K562 (cell line): Measurements from ENCODE around the gene TRIM31. TPM values are rescaled to one million over a fixed set of nuclear protein-coding genes. Genes with fewer than 3 reads are reported as not detected.

Source experiments
- EP300 ChIP-seq: IDR thresholded peaks from 2 replicates; pipeline ENCODE4 v1.6.1; 2012; ENCODE audit warnings: low read length, improper control_type of control experiment
- FOXA3 ChIP-seq, 2 experiments: fragments of 450-650 bp in 1 of 2; sonication (generic) in 1 of 2; formaldehyde crosslinking; IDR thresholded peaks in 1 of 2; conservative IDR thresholded peaks in 1 of 2; 2 replicates each; pipeline versions ENCODE4 v1.4.0 to v1.8.0; 2020 to 2022; ENCODE audit warnings: mild to moderate bottlenecking in 2 of 2, missing genetic modification reagents in 1 of 2
- GTF2E2 ChIP-seq: fragments of 200-800 bp; sonication (Bioruptor generic); IDR thresholded peaks from 2 replicates; pipeline ENCODE4 v1.6.1; 2016; ENCODE audit warnings: missing genetic modification characterization, missing compliant biosample characterization
- HNRNPK ChIP-seq: fragments of 200-400 bp; formaldehyde crosslinking; IDR thresholded peaks from one replicate; pipeline ENCODE4 v1.6.1; 2018; ENCODE audit warnings: mild to moderate bottlenecking, low read depth, low read length; ENCODE audit not compliant: poor library complexity, severe bottlenecking
- LEF1 ChIP-seq: fragments of 450-650 bp; IDR thresholded peaks from 2 replicates; pipeline ENCODE4 v1.6.1; 2016; ENCODE audit warnings: mild to moderate bottlenecking
- MTA3 ChIP-seq: fragments of 450-650 bp; formaldehyde crosslinking; IDR thresholded peaks from 2 replicates; pipeline ENCODE4 v1.6.1; 2017; ENCODE audit warnings: mild to moderate bottlenecking, borderline replicate concordance
- PHTF2 ChIP-seq: fragments of 250-450 bp; sonication (Bioruptor Pico); IDR thresholded peaks from 2 replicates; pipeline ENCODE4 v1.5.0; 2021; ENCODE audit warnings: mild to moderate bottlenecking
- PPARD ChIP-seq: fragments of 250-450 bp; sonication (Bioruptor Pico); IDR thresholded peaks from 2 replicates; pipeline ENCODE4 v1.8.0; 2022; ENCODE audit warnings: inconsistent platforms, mild to moderate bottlenecking, moderate library complexity
- RBM39 ChIP-seq: fragments of 200-400 bp; formaldehyde crosslinking; optimal IDR thresholded peaks from 2 replicates; pipeline ENCODE3; 2018; ENCODE audit warnings: low read depth, low read length
- TAF7 ChIP-seq: fragments of 450-650 bp; IDR thresholded peaks from 2 replicates; pipeline ENCODE4 v1.6.1; 2016; ENCODE audit warnings: missing genetic modification characterization, missing compliant biosample characterization
- TFAM ChIP-seq: fragments of 250-450 bp; sonication (Bioruptor Pico); conservative IDR thresholded peaks from 2 replicates; pipeline ENCODE4 v1.5.0; 2021; ENCODE audit warnings: mild to moderate bottlenecking, moderate library complexity
- TOE1 ChIP-seq, 2 experiments: fragments of 450-650 bp in 1 of 2; sonication (generic) in 1 of 2; formaldehyde crosslinking in 1 of 2; IDR thresholded peaks; 2 replicates each; pipeline versions ENCODE4 v1.7.1 to v1.8.0; 2016 to 2022; ENCODE audit warnings: borderline replicate concordance in 2 of 2, mild to moderate bottlenecking in 2 of 2, antibody characterized with exemption in 1 of 2, inconsistent platforms in 1 of 2, low read depth in 1 of 2, missing genetic modification reagents in 1 of 2, moderate library complexity in 1 of 2
- ZFP36 ChIP-seq: fragments of 150-350 bp; IDR thresholded peaks from 2 replicates; pipeline ENCODE4 v1.6.1; 2018; ENCODE audit warnings: low read length, low read depth; ENCODE audit not compliant: partially characterized antibody
- ZNF24 ChIP-seq: fragments of 450-650 bp; IDR thresholded peaks from 2 replicates; pipeline ENCODE4 v1.6.1; 2016
- ZSCAN32 ChIP-seq: fragments of 450-650 bp; formaldehyde crosslinking; IDR thresholded peaks from 2 replicates; pipeline ENCODE4 v1.4.0; 2020; ENCODE audit warnings: mild to moderate bottlenecking, moderate library complexity
- polyA plus RNA-seq, 8 experiments: library from polyadenylated mRNA; depleted of rRNA in 4 of 8; stranded (reverse) in 5 of 8; unstranded in 3 of 8; fragments of >200 nt; fragmentation: Nextera tagmentation in 2 of 8; fragmentation: Illumina TruSeq in 1 of 8; extraction: Ambion mirVana in 2 of 8; extraction: Trizol in 1 of 8; gene quantifications; 2 replicates each; pipeline versions ENCODE4 v1.2.1 to v1.2.3, GENCODE V29; 2011 to 2014; ENCODE audit warnings: inconsistent platforms in 1 of 8, missing spikeins in 1 of 8
- total RNA-seq, 7 experiments: library from RNA; depleted of rRNA in 6 of 7; stranded (reverse); fragments of >200 nt in 6 of 7; fragmentation: Illumina TruSeq in 2 of 7; extraction: Trizol in 2 of 7; gene quantifications; 2 replicates each; pipeline versions ENCODE4 v1.2.1 to v1.2.3, GENCODE V29; 2011 to 2021; ENCODE audit warnings: low replicate concordance in 1 of 7
- TF ChIP-seq, protein P1 (sequence below): fragments of 250-450 bp; sonication (Bioruptor Pico); IDR thresholded peaks from 2 replicates; pipeline ENCODE4 v1.5.0; 2020; ENCODE audit warnings: mild to moderate bottlenecking
- TF ChIP-seq, protein P2 (sequence below): fragments of 450-650 bp; IDR thresholded peaks from 2 replicates; pipeline ENCODE4 v1.6.1; 2014; ENCODE audit warnings: low read depth, mild to moderate bottlenecking, moderate library complexity, borderline replicate concordance
- TF ChIP-seq, protein P3 (sequence below): fragments of 250-450 bp; sonication (Bioruptor Pico); IDR thresholded peaks from 2 replicates; pipeline ENCODE4 v1.4.0; 2020; ENCODE audit warnings: mild to moderate bottlenecking
- TF ChIP-seq, protein P4 (sequence below): IDR thresholded peaks from 3 replicates; pipeline ENCODE4 v1.6.1; 2011; ENCODE audit warnings: borderline replicate concordance, mild to moderate bottlenecking, moderate library complexity; ENCODE audit not compliant: insufficient read length; ENCODE audit errors: extremely low read depth

Gene TRIM31
- total and polyA plus RNA-seq, 9 of the 15 experiments (the other 6 are each of a cell fraction or from before 2014, with no cell fraction given) = not detected

DNA sequence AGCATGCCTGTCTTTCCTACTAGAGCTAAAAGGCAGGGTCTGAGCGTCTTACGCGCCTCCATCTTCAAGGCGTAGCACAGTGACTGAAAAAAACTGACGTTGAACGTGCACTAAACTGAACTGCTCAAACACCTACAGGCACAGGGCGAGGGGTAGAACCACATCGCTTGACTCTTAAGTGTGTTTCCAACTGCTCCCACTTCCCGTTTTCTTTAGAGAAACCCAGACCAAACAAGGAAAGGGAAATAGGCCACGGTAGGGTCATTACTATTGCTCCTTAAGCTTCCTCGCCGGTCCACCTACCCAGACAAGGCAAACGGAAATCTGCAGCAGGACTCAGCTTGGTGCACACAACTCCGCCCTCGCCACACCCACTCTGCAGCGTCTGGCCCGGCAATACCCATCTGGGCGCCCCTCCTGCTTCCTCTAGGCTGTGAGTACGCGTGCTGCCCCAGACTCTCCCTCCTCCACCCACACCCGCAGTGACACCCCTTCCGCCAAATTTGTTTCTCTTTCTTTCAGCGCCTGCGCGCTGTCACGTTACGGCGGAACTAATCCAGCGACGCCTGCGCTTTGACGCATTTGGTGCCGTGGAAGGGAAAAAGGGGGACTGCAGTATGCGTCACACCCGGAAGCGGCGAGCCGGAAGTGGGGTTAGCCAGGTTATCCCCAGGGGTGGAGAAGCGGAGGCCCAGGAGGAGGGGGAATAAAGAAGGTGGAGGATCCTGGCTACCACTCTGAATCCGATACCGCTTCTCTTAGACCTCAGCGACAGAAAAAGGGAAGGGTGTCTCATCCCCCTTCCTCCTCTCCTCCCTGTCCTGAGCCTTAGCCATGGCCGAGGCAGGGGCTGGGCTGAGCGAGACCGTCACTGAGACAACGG, 46.1 kb downstream of the TRIM31 start, which contains the start of gene PPP1R11 (continued):
- TF ChIP-seq, protein P1, sequence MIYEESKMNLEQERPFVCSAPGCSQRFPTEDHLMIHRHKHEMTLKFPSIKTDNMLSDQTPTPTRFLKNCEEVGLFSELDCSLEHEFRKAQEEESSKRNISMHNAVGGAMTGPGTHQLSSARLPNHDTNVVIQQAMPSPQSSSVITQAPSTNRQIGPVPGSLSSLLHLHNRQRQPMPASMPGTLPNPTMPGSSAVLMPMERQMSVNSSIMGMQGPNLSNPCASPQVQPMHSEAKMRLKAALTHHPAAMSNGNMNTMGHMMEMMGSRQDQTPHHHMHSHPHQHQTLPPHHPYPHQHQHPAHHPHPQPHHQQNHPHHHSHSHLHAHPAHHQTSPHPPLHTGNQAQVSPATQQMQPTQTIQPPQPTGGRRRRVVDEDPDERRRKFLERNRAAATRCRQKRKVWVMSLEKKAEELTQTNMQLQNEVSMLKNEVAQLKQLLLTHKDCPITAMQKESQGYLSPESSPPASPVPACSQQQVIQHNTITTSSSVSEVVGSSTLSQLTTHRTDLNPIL (CRISPR knock-in tag) = peak; percentile 0; the same call in 1 of the 2 replicates
- TF ChIP-seq ZNF24 = 0 out of 2 replicates have a peak, but pooled peaks have one; percentile 19
- TF ChIP-seq RBM39 = no peak
- TF ChIP-seq FOXA3 (CRISPR knock-in tag; conservative IDR thresholded peaks at IDR 0.05 in 1 of 2, IDR thresholded peaks at IDR 0.05 in 1 of 2) = no peak
- no peak for TF ChIP-seq PHTF2
- peak; percentile 14 for TF ChIP-seq ZFP36
- no peak for TF ChIP-seq HNRNPK
- TF ChIP-seq GTF2E2 = peak; percentile 71; the same call in 1 of the 2 replicates
- TF ChIP-seq TFAM (CRISPR knock-in tag) = no peak
- no peak for TF ChIP-seq PPARD (CRISPR knock-in tag)
- TF ChIP-seq, protein P2, sequence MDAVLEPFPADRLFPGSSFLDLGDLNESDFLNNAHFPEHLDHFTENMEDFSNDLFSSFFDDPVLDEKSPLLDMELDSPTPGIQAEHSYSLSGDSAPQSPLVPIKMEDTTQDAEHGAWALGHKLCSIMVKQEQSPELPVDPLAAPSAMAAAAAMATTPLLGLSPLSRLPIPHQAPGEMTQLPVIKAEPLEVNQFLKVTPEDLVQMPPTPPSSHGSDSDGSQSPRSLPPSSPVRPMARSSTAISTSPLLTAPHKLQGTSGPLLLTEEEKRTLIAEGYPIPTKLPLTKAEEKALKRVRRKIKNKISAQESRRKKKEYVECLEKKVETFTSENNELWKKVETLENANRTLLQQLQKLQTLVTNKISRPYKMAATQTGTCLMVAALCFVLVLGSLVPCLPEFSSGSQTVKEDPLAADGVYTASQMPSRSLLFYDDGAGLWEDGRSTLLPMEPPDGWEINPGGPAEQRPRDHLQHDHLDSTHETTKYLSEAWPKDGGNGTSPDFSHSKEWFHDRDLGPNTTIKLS = peak; percentile 77
- peak; percentile 63; the same call in 1 of the 2 replicates for TF ChIP-seq TOE1 (IDR thresholded peaks at IDR 0.05; ENCODE audit: borderline replicate concordance)
- TF ChIP-seq TOE1 (CRISPR knock-in tag; IDR thresholded peaks at IDR 0.05; ENCODE audit: borderline replicate concordance, low read depth) = 0 out of 2 replicates have a peak, but pooled peaks have one; percentile 71
- no peak; the same call in 1 of the 2 replicates for TF ChIP-seq LEF1
- TF ChIP-seq, protein P3, sequence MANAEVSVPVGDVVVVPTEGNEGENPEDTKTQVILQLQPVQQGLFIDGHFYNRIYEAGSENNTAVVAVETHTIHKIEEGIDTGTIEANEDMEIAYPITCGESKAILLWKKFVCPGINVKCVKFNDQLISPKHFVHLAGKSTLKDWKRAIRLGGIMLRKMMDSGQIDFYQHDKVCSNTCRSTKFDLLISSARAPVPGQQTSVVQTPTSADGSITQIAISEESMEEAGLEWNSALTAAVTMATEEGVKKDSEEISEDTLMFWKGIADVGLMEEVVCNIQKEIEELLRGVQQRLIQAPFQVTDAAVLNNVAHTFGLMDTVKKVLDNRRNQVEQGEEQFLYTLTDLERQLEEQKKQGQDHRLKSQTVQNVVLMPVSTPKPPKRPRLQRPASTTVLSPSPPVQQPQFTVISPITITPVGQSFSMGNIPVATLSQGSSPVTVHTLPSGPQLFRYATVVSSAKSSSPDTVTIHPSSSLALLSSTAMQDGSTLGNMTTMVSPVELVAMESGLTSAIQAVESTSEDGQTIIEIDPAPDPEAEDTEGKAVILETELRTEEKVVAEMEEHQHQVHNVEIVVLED = peak; percentile 88
- TF ChIP-seq, protein P4, sequence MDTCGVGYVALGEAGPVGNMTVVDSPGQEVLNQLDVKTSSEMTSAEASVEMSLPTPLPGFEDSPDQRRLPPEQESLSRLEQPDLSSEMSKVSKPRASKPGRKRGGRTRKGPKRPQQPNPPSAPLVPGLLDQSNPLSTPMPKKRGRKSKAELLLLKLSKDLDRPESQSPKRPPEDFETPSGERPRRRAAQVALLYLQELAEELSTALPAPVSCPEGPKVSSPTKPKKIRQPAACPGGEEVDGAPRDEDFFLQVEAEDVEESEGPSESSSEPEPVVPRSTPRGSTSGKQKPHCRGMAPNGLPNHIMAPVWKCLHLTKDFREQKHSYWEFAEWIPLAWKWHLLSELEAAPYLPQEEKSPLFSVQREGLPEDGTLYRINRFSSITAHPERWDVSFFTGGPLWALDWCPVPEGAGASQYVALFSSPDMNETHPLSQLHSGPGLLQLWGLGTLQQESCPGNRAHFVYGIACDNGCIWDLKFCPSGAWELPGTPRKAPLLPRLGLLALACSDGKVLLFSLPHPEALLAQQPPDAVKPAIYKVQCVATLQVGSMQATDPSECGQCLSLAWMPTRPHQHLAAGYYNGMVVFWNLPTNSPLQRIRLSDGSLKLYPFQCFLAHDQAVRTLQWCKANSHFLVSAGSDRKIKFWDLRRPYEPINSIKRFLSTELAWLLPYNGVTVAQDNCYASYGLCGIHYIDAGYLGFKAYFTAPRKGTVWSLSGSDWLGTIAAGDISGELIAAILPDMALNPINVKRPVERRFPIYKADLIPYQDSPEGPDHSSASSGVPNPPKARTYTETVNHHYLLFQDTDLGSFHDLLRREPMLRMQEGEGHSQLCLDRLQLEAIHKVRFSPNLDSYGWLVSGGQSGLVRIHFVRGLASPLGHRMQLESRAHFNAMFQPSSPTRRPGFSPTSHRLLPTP = no peak
- peak; percentile 53; the same call in 1 of the 2 replicates for TF ChIP-seq TAF7 (tag)
- TF ChIP-seq ZSCAN32 (CRISPR knock-in tag) = peak; percentile 45; the same call in 1 of the 2 replicates
- TF ChIP-seq MTA3 = peak; percentile 90
- TF ChIP-seq EP300 = peak; percentile 57; the same call in 1 of the 2 replicates
